DMS 273 (cell line): ENCODE results near the gene UBR2.
A peak's percentile ranks its signal among the peaks of the same experiment; 100 is the strongest.

Experiments used
- DNase-seq: peaks from one replicate; lab custom pipeline; 2025; ENCODE audit not compliant: unreplicated experiment; lab: John Stamatoyannopoulos, UW

Gene UBR2

GRCh38 chr6:42563697-42564505 is at the start of gene UBR2:
Gene UBR2, plus strand, starts transcription at chr6:42564029. Its CDS starts 291 bp downstream, at chr6:42564320.
- DNase-seq, result peak; percentile 99

DNA sequence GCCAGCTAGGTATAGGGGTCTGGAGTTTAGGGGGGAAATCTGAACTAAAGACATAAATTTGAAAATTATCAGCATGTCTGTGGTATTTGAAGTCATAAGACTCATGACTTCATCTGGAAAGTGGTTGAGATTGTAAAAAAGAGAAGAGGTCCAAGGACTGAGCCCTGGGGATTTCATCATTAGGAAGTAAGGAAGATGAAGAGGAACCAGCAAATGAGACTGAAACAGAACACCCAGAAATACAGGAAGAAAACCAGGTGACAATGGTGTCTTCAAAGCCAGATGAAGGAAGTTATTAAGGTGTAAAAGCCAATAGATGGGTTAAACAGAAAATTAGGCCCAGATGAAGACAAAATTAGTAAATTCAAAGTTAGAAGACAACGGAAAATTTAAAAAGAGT is 49.1 kb upstream of the UBR2 start:
- DNase-seq, result no peak

- no peak for DNase-seq
These were observed 44.0 kb upstream of the UBR2 start for GRCh38 chr6:42519779-42520178.

- no peak for DNase-seq
These were observed 42.8 kb upstream of the UBR2 start for GRCh38 chr6:42520786-42521607.

GRCh38 chr6:42522036-42522435 is 41.8 kb upstream of the UBR2 start:
- no peak for DNase-seq

GRCh38 chr6:42522942-42523814 is 40.7 kb upstream of the UBR2 start:
- no peak for DNase-seq

GRCh38 chr6:42525206-42525605 is 38.6 kb upstream of the UBR2 start:
- no peak for DNase-seq

GRCh38 chr6:42526616-42527015 is 37.2 kb upstream of the UBR2 start:
- no peak for DNase-seq

- no peak for DNase-seq
These were observed 36.6 kb upstream of the UBR2 start for GRCh38 chr6:42527204-42527603.

DNA sequence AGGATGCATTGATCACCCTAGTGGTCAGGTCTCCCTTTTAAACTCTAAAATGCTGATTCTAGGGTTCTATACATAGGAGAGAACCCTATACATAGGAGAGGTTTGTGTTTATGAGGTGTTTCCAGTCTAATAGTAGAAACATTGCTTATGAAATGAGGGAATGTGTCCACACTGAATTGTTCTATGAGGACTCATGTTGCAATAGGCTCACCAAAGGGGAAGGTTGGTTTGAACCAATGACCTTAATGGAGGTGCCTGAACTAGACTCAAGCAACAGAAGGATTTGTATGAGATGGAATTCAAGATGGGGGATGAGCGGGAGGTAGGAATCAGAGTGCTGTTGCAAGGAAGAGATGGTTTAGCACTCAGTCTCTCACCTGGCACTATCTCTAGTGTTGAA is 33.5 kb upstream of the UBR2 start:
- DNase-seq, result no peak

GRCh38 chr6:42530751-42531150 is 33.1 kb upstream of the UBR2 start:
- DNase-seq, result no peak

DNA sequence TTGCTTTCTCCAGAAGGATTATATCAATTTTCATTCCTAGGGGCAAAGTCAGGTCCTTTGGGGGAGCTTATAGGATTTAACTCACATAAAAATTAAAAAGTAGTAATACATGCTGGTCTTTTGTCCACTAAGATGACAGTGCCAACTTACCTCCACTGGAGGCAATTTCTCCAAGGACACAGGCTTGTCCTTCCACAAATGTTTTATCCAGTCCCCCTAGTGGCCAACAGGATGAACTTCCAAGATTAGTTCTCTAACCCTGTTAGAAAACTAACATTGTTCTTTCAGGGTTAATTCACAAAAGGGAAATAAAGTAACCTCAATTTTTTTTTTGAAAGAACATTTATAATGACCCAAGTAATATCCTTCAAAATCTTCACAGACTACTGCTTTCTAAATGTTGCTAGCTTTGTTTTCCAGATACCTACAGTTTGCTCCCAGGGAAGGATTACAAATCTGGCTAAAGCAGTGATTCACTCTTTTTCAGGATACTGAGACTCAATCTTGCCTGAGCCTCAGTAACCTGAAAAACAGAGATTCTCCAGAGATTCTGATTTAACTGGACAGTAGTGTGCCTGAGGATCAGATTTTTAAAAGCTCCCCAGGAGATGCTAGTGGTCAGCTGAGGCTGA is 31.7 kb upstream of the UBR2 start:
- DNase-seq, result peak; percentile 79

GRCh38 chr6:42533794-42534193 is 30.0 kb upstream of the UBR2 start:
- no peak for DNase-seq

GRCh38 chr6:42537536-42537935 is 26.3 kb upstream of the UBR2 start:
- no peak for DNase-seq

DNA sequence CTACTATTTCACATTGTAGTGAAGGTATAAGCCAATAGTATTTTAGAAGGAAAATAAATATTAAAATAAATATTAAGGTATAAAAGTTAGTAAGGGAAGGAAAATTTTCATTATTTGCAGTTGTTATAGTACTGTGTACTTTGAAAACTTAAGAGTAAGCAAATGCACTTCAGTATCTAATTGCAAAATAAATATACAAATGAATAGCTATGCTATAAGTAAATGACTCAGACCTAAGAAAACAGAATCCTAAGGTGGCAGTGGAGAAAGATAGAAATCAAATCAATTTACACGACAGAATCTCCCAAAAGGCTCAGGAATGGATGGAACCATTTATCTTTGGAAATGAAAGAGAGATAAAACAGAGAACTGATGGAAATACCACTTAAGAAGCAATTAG is 24.7 kb upstream of the UBR2 start:
- no peak for DNase-seq

- no peak for DNase-seq
These were observed 18.5 kb upstream of the UBR2 start for GRCh38 chr6:42545226-42545773.

- DNase-seq, result peak; percentile 92
These were observed 16.2 kb upstream of the UBR2 start for GRCh38 chr6:42547407-42548329.

- DNase-seq, result no peak
These were observed 13.6 kb upstream of the UBR2 start for GRCh38 chr6:42550277-42550676.

GRCh38 chr6:42551217-42551616 is 12.6 kb upstream of the UBR2 start:
- DNase-seq, result no peak
